22Rv1 (cell line): ENCODE data around the gene MCM7.

Experiments used
- ZFX ChIP-seq: fragments of 450-650 bp; IDR thresholded peaks from 2 replicates; pipeline ENCODE4 v1.6.1; 2017; ENCODE audit warnings: antibody characterized with exemption, borderline replicate concordance
- TF ChIP-seq, protein P1 (sequence below): fragments of 450-650 bp; IDR thresholded peaks from 2 replicates; pipeline ENCODE4 v1.5.1; 2017; ENCODE audit warnings: mild to moderate bottlenecking

DNA sequence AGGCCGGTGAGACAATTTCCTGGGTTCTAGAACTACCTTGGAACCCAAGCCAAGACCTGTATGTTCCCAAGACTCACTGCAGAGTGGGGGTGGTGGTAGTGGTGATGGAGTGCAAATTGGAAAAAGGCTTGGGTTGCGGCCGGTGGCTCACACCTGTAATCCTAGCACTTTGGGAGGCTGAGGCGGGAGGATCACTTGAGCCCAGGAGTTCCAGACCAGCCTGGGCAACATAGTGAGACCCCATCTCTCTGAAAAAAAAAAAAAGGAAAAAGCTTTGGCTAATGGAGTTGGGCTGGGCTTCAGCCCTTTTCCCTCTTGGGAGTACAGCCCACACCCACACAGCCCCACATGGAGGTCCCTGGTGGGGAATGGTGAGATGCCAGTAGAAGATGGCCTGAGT, 4.3 kb upstream of the MCM7 start:
- TF ChIP-seq, protein P1, sequence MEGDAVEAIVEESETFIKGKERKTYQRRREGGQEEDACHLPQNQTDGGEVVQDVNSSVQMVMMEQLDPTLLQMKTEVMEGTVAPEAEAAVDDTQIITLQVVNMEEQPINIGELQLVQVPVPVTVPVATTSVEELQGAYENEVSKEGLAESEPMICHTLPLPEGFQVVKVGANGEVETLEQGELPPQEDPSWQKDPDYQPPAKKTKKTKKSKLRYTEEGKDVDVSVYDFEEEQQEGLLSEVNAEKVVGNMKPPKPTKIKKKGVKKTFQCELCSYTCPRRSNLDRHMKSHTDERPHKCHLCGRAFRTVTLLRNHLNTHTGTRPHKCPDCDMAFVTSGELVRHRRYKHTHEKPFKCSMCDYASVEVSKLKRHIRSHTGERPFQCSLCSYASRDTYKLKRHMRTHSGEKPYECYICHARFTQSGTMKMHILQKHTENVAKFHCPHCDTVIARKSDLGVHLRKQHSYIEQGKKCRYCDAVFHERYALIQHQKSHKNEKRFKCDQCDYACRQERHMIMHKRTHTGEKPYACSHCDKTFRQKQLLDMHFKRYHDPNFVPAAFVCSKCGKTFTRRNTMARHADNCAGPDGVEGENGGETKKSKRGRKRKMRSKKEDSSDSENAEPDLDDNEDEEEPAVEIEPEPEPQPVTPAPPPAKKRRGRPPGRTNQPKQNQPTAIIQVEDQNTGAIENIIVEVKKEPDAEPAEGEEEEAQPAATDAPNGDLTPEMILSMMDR: no peak
- TF ChIP-seq ZFX: no peak
